Keratinocyte (primary cell): ENCODE results near the gene BCL2. TPM values are rescaled to one million over a fixed set of nuclear protein-coding genes. Genes with fewer than 3 reads are reported as not detected.

Experiments
- DNase-seq: peaks from one replicate; pipeline ENCODE4 v3.0.0-alpha.2; 2011; ENCODE audit warnings: low read depth, missing footprints, low spot score
- FAIRE-seq: peaks from 2 replicates; lab custom pipeline; 2011; peaks lifted over from hg19 to GRCh38; lab: Jason Lieb, UNC
- H2AFZ ChIP-seq: 2 replicates; pipeline ENCODE4 v1.6.0; 2012; ENCODE audit warnings: low read length, control low read depth, inconsistent platforms; ENCODE audit not compliant: control insufficient read depth
- H3K27ac ChIP-seq: 2 replicates; pipeline ENCODE4 v1.5.1; 2011; ENCODE audit warnings: low read length; ENCODE audit not compliant: control insufficient read depth, insufficient read depth
- H3K27me3 ChIP-seq: 3 replicates; pipeline ENCODE4 v1.6.0; 2011; ENCODE audit warnings: low read length; ENCODE audit not compliant: control insufficient read depth, insufficient read depth; ENCODE audit errors: extremely low read depth
- H3K36me3 ChIP-seq, 2 experiments: 2 replicates in 1 of 2; 3 replicates in 1 of 2; pipeline ENCODE4 v1.5.1; 2011; ENCODE audit warnings: low read length in 2 of 2, mild to moderate bottlenecking in 1 of 2; ENCODE audit not compliant: control insufficient read depth in 2 of 2, insufficient read depth in 2 of 2; ENCODE audit errors: extremely low read depth in 1 of 2
- H3K4me1 ChIP-seq: 3 replicates; pipeline ENCODE4 v1.5.1; 2011; ENCODE audit warnings: low read length; ENCODE audit not compliant: control insufficient read depth, insufficient read depth; ENCODE audit errors: extremely low read depth
- H3K4me2 ChIP-seq: 3 replicates; pipeline ENCODE4 v1.6.0; 2011; ENCODE audit warnings: low read depth, low read length; ENCODE audit not compliant: control insufficient read depth, insufficient read depth; ENCODE audit errors: extremely low read depth
- H3K4me3 ChIP-seq, 3 experiments: fragments of 200-600 bp in 1 of 3; sonication (generic) in 1 of 3; 2 replicates in 2 of 3; 3 replicates in 1 of 3; pipeline ENCODE4 v1.5.1; 2011 to 2016; ENCODE audit warnings: low read length in 3 of 3, mild to moderate bottlenecking in 3 of 3, control low read depth in 2 of 3, inconsistent platforms in 1 of 3, low read depth in 1 of 3, mixed read lengths in 1 of 3, mixed run types in 1 of 3, moderate library complexity in 1 of 3; ENCODE audit not compliant: control insufficient read depth in 2 of 3, insufficient read depth in 2 of 3; ENCODE audit errors: extremely low read depth in 1 of 3
- H3K79me2 ChIP-seq: 2 replicates; pipeline ENCODE4 v1.6.0; 2012; ENCODE audit warnings: low read length; ENCODE audit not compliant: control insufficient read depth, insufficient read depth
- H3K9ac ChIP-seq: 3 replicates; pipeline ENCODE4 v1.6.0; 2011; ENCODE audit warnings: low read length; ENCODE audit not compliant: control insufficient read depth, insufficient read depth; ENCODE audit errors: extremely low read depth
- H3K9me1 ChIP-seq: 3 replicates; pipeline ENCODE4 v1.6.0; 2011; ENCODE audit warnings: low read length; ENCODE audit not compliant: control insufficient read depth, insufficient read depth; ENCODE audit errors: extremely low read depth
- H3K9me3 ChIP-seq: 2 replicates; pipeline ENCODE4 v1.5.1; 2012; ENCODE audit warnings: low read depth, low read length; ENCODE audit not compliant: control insufficient read depth
- H4K20me1 ChIP-seq: 3 replicates; pipeline ENCODE4 v1.6.0; 2011; ENCODE audit warnings: low read length; ENCODE audit not compliant: control insufficient read depth, insufficient read depth; ENCODE audit errors: extremely low read depth
- CTCF ChIP-seq, 3 experiments: IDR thresholded peaks in 1 of 3; conservative IDR thresholded peaks in 1 of 3; optimal IDR thresholded peaks in 1 of 3; 2 replicates in 2 of 3; 3 replicates in 1 of 3; pipeline versions ENCODE3 to v1.5.1; 2011; ENCODE audit warnings: low read length in 3 of 3, mild to moderate bottlenecking in 3 of 3, moderate library complexity in 2 of 3, control low read depth in 1 of 3, inconsistent platforms in 1 of 3; ENCODE audit not compliant: insufficient read depth in 2 of 3; ENCODE audit errors: extremely low read depth in 1 of 3
- EZH2 ChIP-seq: IDR thresholded peaks from one replicate; pipeline ENCODE4 v1.6.1; 2012; ENCODE audit warnings: inconsistent platforms, mild to moderate bottlenecking, low read length, moderate library complexity
- dilution Hi-C: fragments of 300-500 bp; cut with MboI; formaldehyde crosslinking; loops from one replicate; pipeline ENCODE4 v1.7.0; 2020; ENCODE audit warnings: low sequenced_read_pairs; ENCODE audit not compliant: extremely low pct_ligation_motif_present
- polyA plus RNA-seq, 5 experiments: library from polyadenylated mRNA; depleted of rRNA in 3 of 5; stranded (reverse) in 3 of 5; stranded (forward) in 1 of 5; unstranded in 1 of 5; fragments of >200 nt; gene quantifications; 1 replicate in 1 of 5; 2 replicates in 3 of 5; 3 replicates in 1 of 5; pipeline versions ENCODE4 v1.2.1 to v1.2.3, GENCODE V29; 2011 to 2012; ENCODE audit warnings: missing spikeins in 2 of 5, low read depth in 1 of 5, low replicate concordance in 1 of 5

BCL2 gene
- polyA plus RNA-seq, 1 donor (not counting 4 experiments of a cell fraction or from before 2014, with no cell fraction given) = 0.30 TPM

- Histone ChIP-seq H3K9ac (no peak overlapping the region), H3K4me3 (no peak overlapping the region), H3K9me3 (no peaks in the 10 kb centered on the region), H3K27me3 (no peaks in the 10 kb centered on the region), H3K36me3 (no peaks in the 10 kb centered on the region), H3K4me2 (no peak overlapping the region), H3K4me1 (no peaks in the 10 kb centered on the region), H4K20me1 (no peaks in the 10 kb centered on the region), H3K79me2 (no peaks in the 10 kb centered on the region), H2AFZ (no peak overlapping the region), H3K9me1 (no peaks in the 10 kb centered on the region), H3K27ac (no peak overlapping the region)
- no peak for TF ChIP-seq EZH2
- TF ChIP-seq CTCF (optimal IDR thresholded peaks at IDR 0.05 in 1 of 3, IDR thresholded peaks at IDR 0.05 in 1 of 3, conservative IDR thresholded peaks at IDR 0.05 in 1 of 3; ENCODE audit: extremely low read depth in 1 of 3, insufficient read depth in 2 of 3, low read length in 3 of 3) = no peak
- dilution Hi-C loops = no loop called here
- DNase-seq (no peak), FAIRE-seq (no peak)
Measured at GRCh38 chr18:63247506-63247905, 72.1 kb downstream of the BCL2 start.

- no peak for FAIRE-seq
- no peak overlapping the region for H3K27ac ChIP-seq
- H3K9me1 ChIP-seq = no peaks in the 10 kb centered on the region
- H3K4me2 ChIP-seq = no peak overlapping the region
- H4K20me1 ChIP-seq = no peaks in the 10 kb centered on the region
- dilution Hi-C loops = no loop called here
- H2AFZ ChIP-seq = no peak overlapping the region
- H3K27me3 ChIP-seq = no peaks in the 10 kb centered on the region
- no peaks in the 10 kb centered on the region for H3K36me3 ChIP-seq
- H3K79me2 ChIP-seq = no peaks in the 10 kb centered on the region
- H3K9me3 ChIP-seq = no peaks in the 10 kb centered on the region
- no peak overlapping the region for H3K9ac ChIP-seq
- H3K4me3 ChIP-seq = no peak overlapping the region
- no peak for DNase-seq
- H3K4me1 ChIP-seq = no peaks in the 10 kb centered on the region
- no peak for TF ChIP-seq EZH2
- no peak for TF ChIP-seq CTCF (optimal IDR thresholded peaks at IDR 0.05 in 1 of 3, IDR thresholded peaks at IDR 0.05 in 1 of 3, conservative IDR thresholded peaks at IDR 0.05 in 1 of 3; ENCODE audit: extremely low read depth in 1 of 3, insufficient read depth in 2 of 3, low read length in 3 of 3)
Measured at GRCh38 chr18:63245600-63245999, 74.0 kb downstream of the BCL2 start.
